ENCODE measurements around the gene DNPEP. TPM values are rescaled to one million over a fixed set of nuclear protein-coding genes. Genes with fewer than 3 reads are reported as not detected.

The DNPEP gene
- total RNA-seq, 1 donor from 2014 or later, result 49.6 TPM

DNA sequence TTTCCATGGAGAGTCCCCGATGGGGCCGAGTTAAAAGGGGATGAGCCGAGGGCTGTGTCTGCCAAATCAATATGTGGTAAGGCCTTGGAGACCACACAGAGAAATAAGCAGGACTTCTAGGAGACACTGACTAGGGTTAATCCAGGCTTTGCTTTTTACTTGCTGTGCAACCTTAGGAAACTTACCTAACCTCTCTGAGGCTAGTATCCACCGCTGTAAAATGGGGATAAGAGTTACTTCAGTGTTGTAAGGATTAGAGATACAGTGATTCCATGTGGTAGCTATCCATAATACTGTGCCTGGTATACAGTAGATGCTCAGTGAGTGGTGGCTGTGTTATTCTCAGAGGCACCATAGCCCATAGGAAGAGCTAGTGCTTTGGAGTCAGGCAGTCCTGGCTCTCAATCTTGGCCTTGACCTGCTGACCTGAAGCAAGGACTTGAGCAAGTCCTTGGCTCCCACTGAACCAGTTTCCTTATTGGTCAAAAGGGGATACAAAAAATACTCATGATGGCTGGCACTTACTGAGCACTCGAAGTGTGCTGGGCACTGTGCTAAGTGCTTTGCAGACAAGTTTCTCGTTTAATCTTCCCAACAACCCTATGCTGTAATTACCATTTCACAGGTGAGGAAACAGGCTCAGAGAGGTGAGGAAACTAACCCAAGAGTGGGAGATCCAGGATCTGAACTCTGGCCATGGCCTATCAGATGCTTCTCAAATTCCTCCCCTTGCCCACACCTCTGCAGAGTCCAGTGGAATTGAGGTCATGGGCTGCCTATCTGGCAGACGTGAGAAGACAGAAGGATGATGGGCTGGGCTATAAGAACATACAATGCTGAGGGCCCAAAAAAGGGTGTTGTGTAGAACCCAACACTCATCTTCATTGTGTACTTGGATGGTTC, 18.5 kb upstream of the DNPEP start:
- peaks cover 14% of the 10 kb centered on the region for H3K4me1 Mint-ChIP-seq (ENCODE audit: unreplicated experiment)
- no peak overlapping the region for H3K27ac Mint-ChIP-seq (ENCODE audit: unreplicated experiment)
- TF ChIP-seq, protein P1, sequence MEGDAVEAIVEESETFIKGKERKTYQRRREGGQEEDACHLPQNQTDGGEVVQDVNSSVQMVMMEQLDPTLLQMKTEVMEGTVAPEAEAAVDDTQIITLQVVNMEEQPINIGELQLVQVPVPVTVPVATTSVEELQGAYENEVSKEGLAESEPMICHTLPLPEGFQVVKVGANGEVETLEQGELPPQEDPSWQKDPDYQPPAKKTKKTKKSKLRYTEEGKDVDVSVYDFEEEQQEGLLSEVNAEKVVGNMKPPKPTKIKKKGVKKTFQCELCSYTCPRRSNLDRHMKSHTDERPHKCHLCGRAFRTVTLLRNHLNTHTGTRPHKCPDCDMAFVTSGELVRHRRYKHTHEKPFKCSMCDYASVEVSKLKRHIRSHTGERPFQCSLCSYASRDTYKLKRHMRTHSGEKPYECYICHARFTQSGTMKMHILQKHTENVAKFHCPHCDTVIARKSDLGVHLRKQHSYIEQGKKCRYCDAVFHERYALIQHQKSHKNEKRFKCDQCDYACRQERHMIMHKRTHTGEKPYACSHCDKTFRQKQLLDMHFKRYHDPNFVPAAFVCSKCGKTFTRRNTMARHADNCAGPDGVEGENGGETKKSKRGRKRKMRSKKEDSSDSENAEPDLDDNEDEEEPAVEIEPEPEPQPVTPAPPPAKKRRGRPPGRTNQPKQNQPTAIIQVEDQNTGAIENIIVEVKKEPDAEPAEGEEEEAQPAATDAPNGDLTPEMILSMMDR (IDR thresholded peaks at IDR 0.05; ENCODE audit: unreplicated experiment), result no peak
- H3K27me3 Mint-ChIP-seq (ENCODE audit: unreplicated experiment), result peaks cover 9% of the 10 kb centered on the region
- no peak for DNase-seq (ENCODE audit: low spot score)
- no peaks in the 10 kb centered on the region for H3K36me3 Mint-ChIP-seq (ENCODE audit: low read depth, unreplicated experiment)
- H3K9me3 Mint-ChIP-seq (ENCODE audit: unreplicated experiment), result no peaks in the 10 kb centered on the region
- no peak overlapping the region for H3K4me3 Mint-ChIP-seq (ENCODE audit: unreplicated experiment)

DNA sequence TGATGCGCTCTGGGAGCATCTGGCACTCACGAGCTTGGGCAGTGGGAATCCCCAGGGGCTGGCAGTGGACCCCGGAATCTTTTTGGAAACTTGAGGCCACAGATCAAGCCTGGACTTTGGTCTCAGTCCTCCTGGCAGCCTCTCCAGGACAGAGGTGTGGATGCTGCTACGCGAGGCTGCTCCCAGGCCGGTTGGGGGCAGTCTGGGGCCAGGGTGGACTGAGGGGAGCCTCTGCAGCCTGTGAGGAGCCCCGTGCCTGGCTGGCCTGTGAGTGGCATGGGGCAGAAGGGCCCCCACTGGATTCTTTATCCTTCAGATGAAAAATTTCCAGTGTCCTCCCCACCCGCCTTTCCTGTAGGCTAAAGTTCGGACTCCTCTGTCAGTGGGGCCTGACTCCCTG, 17.7 kb upstream of the DNPEP start:
- Mint-ChIP-seq H3K9me3 (ENCODE audit: unreplicated experiment) (no peaks in the 10 kb centered on the region), H3K4me1 (ENCODE audit: unreplicated experiment) (peaks cover 14% of the 10 kb centered on the region), H3K4me3 (ENCODE audit: unreplicated experiment) (no peak overlapping the region), H3K27ac (ENCODE audit: unreplicated experiment) (no peak overlapping the region), H3K36me3 (ENCODE audit: low read depth, unreplicated experiment) (no peaks in the 10 kb centered on the region), H3K27me3 (ENCODE audit: unreplicated experiment) (peaks cover 9% of the 10 kb centered on the region)
- TF ChIP-seq, protein P1 (IDR thresholded peaks at IDR 0.05; ENCODE audit: unreplicated experiment), result no peak
- no peak for DNase-seq (ENCODE audit: low spot score)

DNA sequence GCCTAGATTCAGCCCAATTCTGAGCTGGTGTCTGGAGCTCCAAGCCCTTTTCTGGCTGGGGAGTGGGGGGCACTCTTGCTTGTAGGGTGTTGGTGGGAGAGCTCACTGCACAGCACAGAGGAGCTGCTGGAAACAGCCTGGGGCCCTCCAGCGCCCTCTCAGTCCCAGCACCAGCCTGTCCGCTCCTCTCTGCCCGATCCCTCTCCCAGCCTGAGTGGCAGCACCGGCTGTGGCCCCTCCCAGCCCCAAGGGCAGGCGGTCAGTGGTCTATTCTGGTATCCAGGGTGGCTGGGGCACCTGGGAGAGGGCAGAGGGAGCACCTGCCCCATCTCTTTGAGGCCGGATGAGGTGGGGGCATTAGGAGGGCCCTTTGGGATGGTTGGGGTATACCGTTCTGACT, 17.2 kb upstream of the DNPEP start:
- no peak overlapping the region for H3K27ac Mint-ChIP-seq (ENCODE audit: unreplicated experiment)
- H3K4me1 Mint-ChIP-seq (ENCODE audit: unreplicated experiment), result peaks cover 14% of the 10 kb centered on the region
- DNase-seq (ENCODE audit: low spot score), result no peak
- no peak overlapping the region for H3K4me3 Mint-ChIP-seq (ENCODE audit: unreplicated experiment)
- H3K9me3 Mint-ChIP-seq (ENCODE audit: unreplicated experiment), result no peaks in the 10 kb centered on the region
- TF ChIP-seq, protein P1 (IDR thresholded peaks at IDR 0.05; ENCODE audit: unreplicated experiment), result no peak
- no peaks in the 10 kb centered on the region for H3K36me3 Mint-ChIP-seq (ENCODE audit: low read depth, unreplicated experiment)
- peaks cover 9% of the 10 kb centered on the region for H3K27me3 Mint-ChIP-seq (ENCODE audit: unreplicated experiment)

DNA sequence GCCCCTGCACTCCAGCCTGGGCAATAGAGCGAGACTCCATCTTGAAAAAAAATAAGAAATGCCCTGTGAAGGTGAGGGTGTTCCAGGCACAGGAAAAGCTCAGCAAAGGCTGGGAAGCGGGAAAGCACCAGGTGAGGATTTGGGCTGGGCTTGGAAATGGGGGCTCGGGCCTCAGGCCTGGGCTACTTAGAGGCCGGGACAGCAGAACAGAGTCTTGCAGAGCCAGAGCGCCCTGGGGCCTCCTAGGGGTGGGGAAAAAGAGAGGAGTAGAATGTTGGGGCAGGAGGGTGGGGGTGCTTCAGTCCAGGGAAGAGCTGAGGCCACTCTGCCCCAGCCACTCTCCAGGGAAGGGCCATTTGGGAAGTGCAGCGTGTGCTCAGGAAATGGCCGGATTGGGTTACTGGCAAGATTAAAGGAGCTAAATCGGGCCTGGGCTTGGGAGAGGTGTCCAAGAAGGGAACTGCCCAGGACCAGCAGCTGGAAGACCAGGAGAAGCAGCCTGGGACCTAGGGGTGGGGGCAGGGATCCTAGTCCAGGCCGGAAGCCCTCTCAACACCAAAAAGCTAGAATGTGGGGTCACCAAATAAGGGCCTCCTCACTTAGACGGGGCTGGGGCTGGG, 16.7 kb upstream of the DNPEP start:
- H3K36me3 Mint-ChIP-seq (ENCODE audit: low read depth, unreplicated experiment), result no peaks in the 10 kb centered on the region
- peaks cover 14% of the 10 kb centered on the region for H3K4me1 Mint-ChIP-seq (ENCODE audit: unreplicated experiment)
- no peak overlapping the region for H3K4me3 Mint-ChIP-seq (ENCODE audit: unreplicated experiment)
- peaks cover 9% of the 10 kb centered on the region for H3K27me3 Mint-ChIP-seq (ENCODE audit: unreplicated experiment)
- DNase-seq (ENCODE audit: low spot score), result no peak
- TF ChIP-seq, protein P1 (IDR thresholded peaks at IDR 0.05; ENCODE audit: unreplicated experiment), result no peak
- no peak overlapping the region for H3K27ac Mint-ChIP-seq (ENCODE audit: unreplicated experiment)
- H3K9me3 Mint-ChIP-seq (ENCODE audit: unreplicated experiment), result no peaks in the 10 kb centered on the region

DNA sequence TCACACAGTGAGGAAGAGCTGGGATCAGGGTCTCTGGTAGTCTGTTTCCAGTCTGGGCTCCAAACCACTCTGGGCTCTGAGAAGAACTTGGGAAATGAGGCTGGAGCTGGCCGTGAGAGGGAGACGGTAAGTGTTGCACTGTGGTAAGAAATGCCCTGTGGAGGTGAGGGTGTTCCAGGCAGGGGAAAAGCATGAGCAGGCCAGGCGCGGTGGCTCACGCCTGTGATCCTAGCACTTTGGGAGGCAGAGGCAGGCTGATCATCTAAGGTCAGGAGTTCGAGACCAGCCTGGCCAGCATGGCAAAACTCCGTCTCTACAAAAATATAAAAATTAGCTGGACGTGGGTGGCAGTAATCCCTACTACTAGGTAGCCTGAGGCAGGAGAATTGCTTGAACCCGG, 16.1 kb upstream of the DNPEP start:
- Mint-ChIP-seq H3K36me3 (ENCODE audit: low read depth, unreplicated experiment) (no peaks in the 10 kb centered on the region), H3K27me3 (ENCODE audit: unreplicated experiment) (peaks cover 9% of the 10 kb centered on the region), H3K27ac (ENCODE audit: unreplicated experiment) (peak overlapping the region; percentile 36), H3K4me1 (ENCODE audit: unreplicated experiment) (peaks cover 14% of the 10 kb centered on the region), H3K9me3 (ENCODE audit: unreplicated experiment) (no peaks in the 10 kb centered on the region), H3K4me3 (ENCODE audit: unreplicated experiment) (no peak overlapping the region)
- TF ChIP-seq, protein P1 (IDR thresholded peaks at IDR 0.05; ENCODE audit: unreplicated experiment), result no peak
- no peak for DNase-seq (ENCODE audit: low spot score)

Data from endothelial cell (in vitro differentiated cells).